DND-41 (cell line): ENCODE results near the gene PHF21B.

ENCODE experiments used
- ATAC-seq: fragments of 200-7000 bp; cut with Tn5 transposase; 3 replicates; pipeline ENCODE4 v1.9.1; 2021; ENCODE audit warnings: low read depth; ENCODE audit not compliant: insufficient read depth
- DNase-seq: peaks from one replicate; pipeline ENCODE4 v3.0.0-alpha.2; 2020
- H2AFZ ChIP-seq: 2 replicates; pipeline ENCODE4 v1.6.0; 2012; ENCODE audit warnings: low read depth, low read length
- H3K27ac ChIP-seq: 2 replicates; pipeline ENCODE4 v1.5.1; 2012; ENCODE audit warnings: low read length, inconsistent platforms
- H3K27me3 ChIP-seq: fragments of 200-600 bp; sonication (generic); 2 replicates; pipeline ENCODE4 v1.6.0; 2012; ENCODE audit warnings: low read length, mild to moderate bottlenecking, inconsistent platforms; ENCODE audit not compliant: insufficient read depth, poor library complexity
- H3K36me3 ChIP-seq: 2 replicates; pipeline ENCODE4 v1.5.1; 2012; ENCODE audit warnings: low read length, inconsistent platforms; ENCODE audit not compliant: insufficient read depth
- H3K4me1 ChIP-seq: 2 replicates; pipeline ENCODE4 v1.5.1; 2012; ENCODE audit warnings: mild to moderate bottlenecking, low read length; ENCODE audit not compliant: insufficient read depth
- H3K4me2 ChIP-seq: 2 replicates; pipeline ENCODE4 v1.6.0; 2012; ENCODE audit warnings: mild to moderate bottlenecking, moderate library complexity, low read length, inconsistent platforms; ENCODE audit not compliant: insufficient read depth
- H3K4me3 ChIP-seq, 2 experiments: fragments of 200-600 bp in 1 of 2; shearing (Covaris generic) in 1 of 2; 2 replicates each; pipeline ENCODE4 v1.5.1; 2012 to 2016; ENCODE audit warnings: inconsistent platforms in 2 of 2, low read length in 2 of 2, mild to moderate bottlenecking in 2 of 2, low read depth in 1 of 2, moderate library complexity in 1 of 2
- H3K79me2 ChIP-seq: 2 replicates; pipeline ENCODE4 v1.6.0; 2012; ENCODE audit warnings: low read length, inconsistent platforms; ENCODE audit not compliant: insufficient read depth
- H3K9ac ChIP-seq: 2 replicates; pipeline ENCODE4 v1.6.0; 2012; ENCODE audit warnings: low read depth, mild to moderate bottlenecking, inconsistent platforms, low read length, moderate library complexity
- H3K9me3 ChIP-seq: 2 replicates; pipeline ENCODE4 v1.5.1; 2012; ENCODE audit warnings: low read length, moderate library complexity, mild to moderate bottlenecking, inconsistent platforms; ENCODE audit not compliant: insufficient read depth, severe bottlenecking
- H4K20me1 ChIP-seq: 2 replicates; pipeline ENCODE4 v1.6.0; 2012; ENCODE audit warnings: low read length; ENCODE audit not compliant: insufficient read depth
- CTCF ChIP-seq: IDR thresholded peaks from 2 replicates; pipeline ENCODE4 v1.5.1; 2012; ENCODE audit warnings: borderline replicate concordance, low read length, moderate library complexity, mild to moderate bottlenecking; ENCODE audit not compliant: poor library complexity, severe bottlenecking; ENCODE audit errors: extremely low read depth
- EZH2 ChIP-seq: IDR thresholded peaks from 3 replicates; pipeline ENCODE4 v1.6.1; 2012; ENCODE audit warnings: borderline replicate concordance, low read depth, mild to moderate bottlenecking, moderate library complexity, low read length, inconsistent platforms; ENCODE audit not compliant: severe bottlenecking

Gene PHF21B

GRCh38 chr22:45034156-45034555 lies 24.4 kb upstream of the PHF21B start:
- Histone ChIP-seq H2AFZ (no peak overlapping the region), H3K79me2 (no peaks in the 10 kb centered on the region), H3K4me2 (no peak overlapping the region), H4K20me1 (peaks cover 3% of the 10 kb centered on the region), H3K27ac (no peak overlapping the region), H3K9ac (no peak overlapping the region), H3K4me1 (no peaks in the 10 kb centered on the region), H3K36me3 (no peaks in the 10 kb centered on the region), H3K27me3 (no peaks in the 10 kb centered on the region), H3K4me3 (no peak overlapping the region), H3K9me3 (no peaks in the 10 kb centered on the region)
- no peak for DNase-seq
- no peak for ATAC-seq
- TF ChIP-seq CTCF: no peak
- TF ChIP-seq EZH2: no peak

- Histone ChIP-seq H3K4me2 (no peak overlapping the region), H3K4me1 (no peaks in the 10 kb centered on the region), H3K27me3 (no peaks in the 10 kb centered on the region), H3K9me3 (no peaks in the 10 kb centered on the region), H2AFZ (no peak overlapping the region), H3K4me3 (no peak overlapping the region), H3K36me3 (no peaks in the 10 kb centered on the region), H4K20me1 (peaks cover 3% of the 10 kb centered on the region), H3K79me2 (no peaks in the 10 kb centered on the region), H3K27ac (no peak overlapping the region), H3K9ac (no peak overlapping the region)
- peak; percentile 69 for ATAC-seq
- TF ChIP-seq EZH2 (no peak), CTCF (no peak)
- DNase-seq: no peak
Measured at GRCh38 chr22:45033136-45033535, 23.3 kb upstream of the PHF21B start.

GRCh38 chr22:45031629-45032403 lies 22.0 kb upstream of the PHF21B start:
- Histone ChIP-seq H3K4me2 (no peak overlapping the region), H3K27me3 (no peaks in the 10 kb centered on the region), H3K9me3 (no peaks in the 10 kb centered on the region), H3K4me1 (no peaks in the 10 kb centered on the region), H3K36me3 (no peaks in the 10 kb centered on the region), H3K4me3 (no peak overlapping the region), H4K20me1 (peaks cover 3% of the 10 kb centered on the region), H3K27ac (no peak overlapping the region), H3K79me2 (no peaks in the 10 kb centered on the region), H2AFZ (no peak overlapping the region), H3K9ac (no peak overlapping the region)
- DNase-seq (no peak), ATAC-seq (no peak)
- no peak for TF ChIP-seq CTCF
- no peak for TF ChIP-seq EZH2
